NCI-H345 (cell line): Measurements from ENCODE around the gene BBC3.
A peak's percentile ranks its signal among the peaks of the same experiment; 100 is the strongest.
"Not testable (repeated sequence)": the region's sequence is repeated elsewhere in the genome, so short reads cannot be mapped to it uniquely, and the experiment has no call there.

Experiments
- DNase-seq: peaks from one replicate; lab custom pipeline; 2025; lab: John Stamatoyannopoulos, UW

Gene BBC3

GRCh38 chr19:47257411-47258169, 26.6 kb upstream of the BBC3 start:
- no peak for DNase-seq

- DNase-seq = peak; percentile 99
Measured at GRCh38 chr19:47256693-47257410, 25.9 kb upstream of the BBC3 start.

- DNase-seq = peak; percentile 96
Measured at GRCh38 chr19:47255879-47256692, 25.1 kb upstream of the BBC3 start, which contains the start of gene CCDC9. Gene CCDC9, plus strand, starts transcription at chr19:47256525. Its CDS starts 1,876 bp downstream, at chr19:47258401.

GRCh38 chr19:47253970-47254369, 23.0 kb upstream of the BBC3 start:
- DNase-seq = no peak

- DNase-seq = no peak
Measured at GRCh38 chr19:47253467-47253881, 22.5 kb upstream of the BBC3 start.

GRCh38 chr19:47253016-47253415, 22.0 kb upstream of the BBC3 start:
- not testable (repeated sequence) for DNase-seq

GRCh38 chr19:47247308-47247990, 16.4 kb upstream of the BBC3 start:
- peak; percentile 42 for DNase-seq

GRCh38 chr19:47243776-47244547, 13.0 kb upstream of the BBC3 start:
- DNase-seq = peak; percentile 63

GRCh38 chr19:47243364-47243775, 12.4 kb upstream of the BBC3 start:
- DNase-seq = no peak

- no peak for DNase-seq
Measured at GRCh38 chr19:47241919-47242577, 11.0 kb upstream of the BBC3 start.

GRCh38 chr19:47240996-47241918, 10.3 kb upstream of the BBC3 start:
- peak; percentile 82 for DNase-seq

- DNase-seq = no peak
Measured at GRCh38 chr19:47240556-47240955, 9.6 kb upstream of the BBC3 start.

- peak; percentile 35 for DNase-seq
Measured at GRCh38 chr19:47239610-47240296, 8.8 kb upstream of the BBC3 start.

GRCh38 chr19:47239152-47239551, 8.2 kb upstream of the BBC3 start:
- DNase-seq = no peak

- no peak for DNase-seq
Measured at GRCh38 chr19:47236072-47236675, 5.2 kb upstream of the BBC3 start.

- DNase-seq = no peak
Measured at GRCh38 chr19:47232422-47233211, 1.6 kb upstream of the BBC3 start.

- peak; percentile 64 for DNase-seq
Measured at GRCh38 chr19:47231215-47232054, 436 bp upstream of the BBC3 start.
